HCT116 (cell line): Measurements from ENCODE around the gene IL21R. TPM values are rescaled to one million over a fixed set of nuclear protein-coding genes. Genes with fewer than 3 reads are reported as not detected.

ENCODE experiments used
- ATAC-seq: fragments of 200-7000 bp; cut with Tn5 transposase; 2 replicates; pipeline ENCODE4 v1.9.1; 2020; ENCODE audit warnings: mild to moderate bottlenecking, moderate library complexity
- BruUV-seq: library from RNA; stranded (reverse); fragments of 400-500 nt; replicated peaks from 2 replicates; lab custom pipeline; 2021; lab: Mats Ljungman, UMichigan
- CTCF ChIA-PET: fragments of 300-600 bp; sonication (Branson Sonifier 250); formaldehyde crosslinking; loops from one replicate; lab custom pipeline; 2021; ENCODE audit warnings: antibody characterized with exemption; lab: Charles Lee
- POLR2A ChIA-PET: fragments of 300-600, 350-600 bp; sonication (Branson Sonifier 250); formaldehyde crosslinking; loops from one replicate; lab custom pipeline; 2021; ENCODE audit warnings: antibody characterized with exemption; lab: Charles Lee
- RAD21 ChIA-PET, 2 experiments: fragments of 300-600 bp; sonication (Branson Sonifier 250); formaldehyde crosslinking; loops; one replicate each; lab custom pipeline; 2023; ENCODE audit warnings: low total read pairs in 2 of 2; ENCODE audit not compliant: uncharacterized antibody in 2 of 2, unreplicated experiment in 2 of 2, low non-redundant PET in 1 of 2; lab: Charles Lee
- DNase-seq: peaks from one replicate; pipeline ENCODE4 v3.0.0-alpha.2; 2010; ENCODE audit warnings: low read depth, low spot score
- H2AFZ ChIP-seq: fragments of 200-600 bp; shearing (Covaris generic), sonication (generic); 2 replicates; pipeline ENCODE4 v1.6.1; 2017; ENCODE audit warnings: low read depth, mixed run types, mixed read lengths, antibody characterized with exemption, low read length; ENCODE audit not compliant: poor library complexity, severe bottlenecking
- H3K27ac ChIP-seq: 2 replicates; pipeline ENCODE4 v1.5.1; 2012; ENCODE audit warnings: low read depth, low read length
- H3K27me3 ChIP-seq: fragments of 200-600 bp; sonication (generic); 2 replicates; pipeline ENCODE4 v1.6.1; 2016; ENCODE audit warnings: mixed run types, low read length, mixed read lengths; ENCODE audit not compliant: insufficient read depth
- H3K36me3 ChIP-seq, 2 experiments: fragments of 200-500 bp in 1 of 2; fragments of 200-600 bp in 1 of 2; sonication (Bioruptor generic) in 1 of 2; sonication (generic) in 1 of 2; 2 replicates each; pipeline versions ENCODE4 v1.5.1 to v1.6.1; 2014 to 2016; ENCODE audit warnings: low read length in 2 of 2, inconsistent platforms in 1 of 2, mixed read lengths in 1 of 2, mixed run types in 1 of 2; ENCODE audit not compliant: insufficient read depth in 2 of 2, control insufficient read depth in 1 of 2
- H3K4me1 ChIP-seq, 2 experiments: fragments of 200-600 bp in 1 of 2; sonication (generic) in 1 of 2; 2 replicates each; pipeline versions ENCODE4 v1.5.1 to v1.6.1; 2012 to 2017; ENCODE audit warnings: low read length in 2 of 2, inconsistent platforms in 1 of 2, mild to moderate bottlenecking in 1 of 2, mixed read lengths in 1 of 2, mixed run types in 1 of 2, moderate library complexity in 1 of 2; ENCODE audit not compliant: insufficient read depth in 2 of 2, control insufficient read depth in 1 of 2
- H3K4me2 ChIP-seq: fragments of 200-600 bp; sonication (generic); 2 replicates; pipeline ENCODE4 v1.6.1; 2017; ENCODE audit warnings: mixed run types, low read length, mixed read lengths
- H3K4me3 ChIP-seq, 2 experiments: fragments of 200-600 bp in 1 of 2; sonication (generic) in 1 of 2; replicated peaks in 1 of 2; 2 replicates each; pipeline ENCODE4 v1.5.1; 2011 to 2016; ENCODE audit warnings: low read length in 2 of 2, control low read depth in 1 of 2, low read depth in 1 of 2, mild to moderate bottlenecking in 1 of 2, mixed read lengths in 1 of 2, mixed run types in 1 of 2
- H3K79me2 ChIP-seq: fragments of 200-600 bp; sonication (generic); 2 replicates; pipeline ENCODE4 v1.6.1; 2017; ENCODE audit warnings: mild to moderate bottlenecking, mixed run types, low read length, moderate library complexity, mixed read lengths; ENCODE audit not compliant: insufficient read depth
- H3K9ac ChIP-seq: fragments of 200-600 bp; sonication (generic); 2 replicates; pipeline ENCODE4 v1.6.1; 2016; ENCODE audit warnings: low read length, mixed read lengths
- H3K9me2 ChIP-seq: fragments of 200-600 bp; sonication (generic), shearing (Covaris generic); 2 replicates; pipeline ENCODE4 v1.6.1; 2017; ENCODE audit warnings: mixed run types, mild to moderate bottlenecking, moderate library complexity; ENCODE audit not compliant: insufficient read depth
- H3K9me3 ChIP-seq, 2 experiments: fragments of 200-500 bp in 1 of 2; fragments of 200-600 bp in 1 of 2; sonication (Bioruptor generic) in 1 of 2; sonication (generic) in 1 of 2; 2 replicates each; pipeline ENCODE4 v1.6.1; 2014 to 2017; ENCODE audit warnings: low read length in 2 of 2, mixed read lengths in 2 of 2, inconsistent platforms in 1 of 2, low read depth in 1 of 2, mild to moderate bottlenecking in 1 of 2, mixed run types in 1 of 2, moderate library complexity in 1 of 2; ENCODE audit not compliant: control insufficient read depth in 1 of 2, insufficient read depth in 1 of 2
- H4K20me1 ChIP-seq: fragments of 200-600 bp; sonication (generic), shearing (Covaris generic); 2 replicates; pipeline ENCODE4 v1.6.1; 2017; ENCODE audit warnings: mixed run types, mild to moderate bottlenecking, moderate library complexity; ENCODE audit not compliant: insufficient read depth
- CBX3 ChIP-seq: IDR thresholded peaks from 2 replicates; pipeline ENCODE4 v1.6.1; 2012; ENCODE audit warnings: low read depth
- CEBPB ChIP-seq: IDR thresholded peaks from 2 replicates; pipeline ENCODE4 v1.6.1; 2012; ENCODE audit warnings: low read depth
- ELF1 ChIP-seq: IDR thresholded peaks from 2 replicates; pipeline ENCODE4 v1.6.1; 2012; ENCODE audit warnings: low read depth, borderline replicate concordance
- JUND ChIP-seq: IDR thresholded peaks from 2 replicates; pipeline ENCODE4 v1.6.1; 2012
- MAX ChIP-seq: IDR thresholded peaks from 2 replicates; pipeline ENCODE4 v1.6.1; 2012
- SIN3A ChIP-seq: IDR thresholded peaks from 2 replicates; pipeline ENCODE4 v1.6.1; 2012; ENCODE audit warnings: low read depth
- SRF ChIP-seq: IDR thresholded peaks from 2 replicates; pipeline ENCODE4 v1.6.1; 2012; ENCODE audit warnings: low read depth
- YY1 ChIP-seq: IDR thresholded peaks from 2 replicates; pipeline ENCODE4 v1.6.1; 2011; ENCODE audit warnings: low read length, low read depth, moderate library complexity, mild to moderate bottlenecking; ENCODE audit not compliant: insufficient replicate concordance; ENCODE audit errors: extremely low read depth
- ZBTB33 ChIP-seq: IDR thresholded peaks from 2 replicates; pipeline ENCODE4 v1.6.1; 2011; ENCODE audit warnings: mild to moderate bottlenecking, low read length, moderate library complexity; ENCODE audit not compliant: insufficient replicate concordance; ENCODE audit errors: extremely low read depth
- ZNF274 ChIP-seq: fragments of 200-500 bp; sonication (Bioruptor generic); IDR thresholded peaks from 2 replicates; pipeline ENCODE4 v1.6.1; 2014; ENCODE audit warnings: mild to moderate bottlenecking, low read depth, low read length, inconsistent platforms
- intact Hi-C: fragments of 100-400 bp; cut with micrococcal nuclease; formaldehyde crosslinking; loops from 2 replicates; pipeline ENCODE4 v1.10.0; 2022
- total RNA-seq: library from RNA; stranded (reverse); gene quantifications from one replicate; pipeline ENCODE4 v1.2.1, GENCODE V29; 2021; ENCODE audit not compliant: unreplicated experiment

IL21R gene
- total RNA-seq, 1 experiment from 2014 or later: 1.2 TPM

- H3K4me3 ChIP-seq: no peak overlapping the region
- CTCF ChIA-PET: no interaction called here
- no TSS peak for BruUV-seq
These were observed 72.1 kb downstream of the IL21R start for GRCh38 chr16:27474041-27474440.

More at GRCh38 chr16:27474041-27474440, 72.1 kb downstream of the IL21R start:
- Histone ChIP-seq H3K9me2 (no peaks in the 10 kb centered on the region), H4K20me1 (no peaks in the 10 kb centered on the region), H3K9me3 (no peaks in the 10 kb centered on the region), H3K27me3 (no peaks in the 10 kb centered on the region), H3K4me1 (peaks cover 0 to 6% of the 10 kb centered on the region in 2 experiments; a peak in 1 of 4 replicates), H3K9ac (no peak overlapping the region), H3K79me2 (no peaks in the 10 kb centered on the region), H3K27ac (no peak overlapping the region)
- ATAC-seq (no peak), DNase-seq (no peak)
- intact Hi-C loops: no loop called here
- TF ChIP-seq ZNF274 (no peak), SIN3A (no peak), ZBTB33 (no peak), YY1 (no peak), SRF (no peak), MAX (no peak), CEBPB (no peak), ELF1 (no peak), JUND (no peak), CBX3 (no peak)
- TF ChIP-seq, all 23 proteins: peak for 0
- Histone ChIP-seq H3K36me3 (peaks cover 42 to 56% of the 10 kb centered on the region in 2 experiments; a peak in 3 of 4 replicates), H3K4me2 (no peak overlapping the region), H2AFZ (no peak overlapping the region)
- ChIA-PET RAD21 (no interaction called here), POLR2A (no interaction called here)
